Sigmoid colon (tissue), 7 donors: ENCODE measurements around the gene SPATA22. TPM values are rescaled to one million over a fixed set of nuclear protein-coding genes. Genes with fewer than 3 reads are reported as not detected.
"Not testable (repeated sequence)": the region's sequence is repeated elsewhere in the genome, so short reads cannot be mapped to it uniquely, and the experiment has no call there.

ENCODE experiments used
- DNase-seq: peaks from one replicate; pipeline ENCODE4 v3.0.0-alpha.2; 2019
- H3K27ac ChIP-seq, 4 donors: fragments of 200-600 bp; sonication (generic); one replicate each; pipeline ENCODE4 v1.5.1; 2016 to 2019; ENCODE audit warnings: mild to moderate bottlenecking in 1 of 4
- H3K27me3 ChIP-seq, 3 donors: fragments of 200-600 bp; sonication (generic); one replicate each; pipeline ENCODE4 v1.5.1; 2019; ENCODE audit warnings: mild to moderate bottlenecking in 1 of 3
- H3K36me3 ChIP-seq, 4 donors: fragments of 200-600 bp; sonication (generic); one replicate each; pipeline ENCODE4 v1.5.1; 2016 to 2019
- H3K4me1 ChIP-seq, 4 donors: fragments of 200-600 bp; sonication (generic); one replicate each; pipeline ENCODE4 v1.5.1; 2017 to 2019
- H3K4me3 ChIP-seq, 4 donors: fragments of 200-600 bp; sonication (generic); one replicate each; pipeline ENCODE4 v1.5.1; 2017 to 2019; ENCODE audit warnings: mild to moderate bottlenecking in 2 of 4, moderate library complexity in 1 of 4
- H3K9me3 ChIP-seq, 4 donors: fragments of 200-600 bp in 3 of 4; sonication (generic) in 3 of 4; one replicate each; pipeline versions ENCODE4 v1.5.1 to v1.6.1; 2013 to 2019
- EP300 ChIP-seq, 4 donors: sonication (generic); formaldehyde crosslinking; IDR thresholded peaks; one replicate each; pipeline ENCODE4 v1.6.1; 2017; ENCODE audit warnings: antibody characterized with exemption in 4 of 4
- POLR2A ChIP-seq, 2 donors: fragments of 450-650 bp; IDR thresholded peaks; one replicate each; pipeline ENCODE4 v1.6.1; 2016; ENCODE audit warnings: antibody characterized with exemption in 2 of 2, mild to moderate bottlenecking in 2 of 2, moderate library complexity in 2 of 2
- POLR2AphosphoS5 ChIP-seq, 4 donors: sonication (generic); formaldehyde crosslinking; IDR thresholded peaks; one replicate each; pipeline ENCODE4 v1.6.1; 2017; ENCODE audit warnings: antibody characterized with exemption in 4 of 4
- WGBS, 2 donors: extraction: QIAGEN DNeasy Blood & Tissue Kit; methylation state at CpG; one replicate each; pipeline ENCODE4 v1.1.7; 2013; 5-methylcytosine and 5-hydroxymethylcytosine counted together
- intact Hi-C: fragments of 100-400 bp; cut with DNase I; formaldehyde crosslinking; loops from one replicate; pipeline ENCODE4 v1.15.1; 2023
- polyA plus RNA-seq, 3 donors: library from polyadenylated mRNA; stranded (reverse); fragments of 200-250 nt; gene quantifications; one replicate each; pipeline ENCODE4 v1.2.3, GENCODE V29; 2013
- total RNA-seq, 4 donors: library from RNA; depleted of rRNA; stranded (reverse); fragments of >200 nt; gene quantifications; one replicate each; pipeline ENCODE4 v1.1.0, GENCODE V29; 2016
- TF ChIP-seq, protein P1 (sequence below), 4 experiments: fragments of 450-650 bp in 3 of 4; fragments of 200-600 bp in 1 of 4; IDR thresholded peaks; one replicate each; pipeline ENCODE4 v1.5.1; 2016 to 2019; ENCODE audit warnings: antibody characterized with exemption in 4 of 4, mild to moderate bottlenecking in 3 of 4, moderate library complexity in 2 of 4
- donor health status: healthy with polysubstance abuse.
- donor health status: Bipolar disorder and iron deficiency.
- donor health status: healthy.

SPATA22 gene
- total and polyA plus RNA-seq, 7 donors, result 0.06 to 0.55 (median 0.36) TPM; not detected in 4

DNA sequence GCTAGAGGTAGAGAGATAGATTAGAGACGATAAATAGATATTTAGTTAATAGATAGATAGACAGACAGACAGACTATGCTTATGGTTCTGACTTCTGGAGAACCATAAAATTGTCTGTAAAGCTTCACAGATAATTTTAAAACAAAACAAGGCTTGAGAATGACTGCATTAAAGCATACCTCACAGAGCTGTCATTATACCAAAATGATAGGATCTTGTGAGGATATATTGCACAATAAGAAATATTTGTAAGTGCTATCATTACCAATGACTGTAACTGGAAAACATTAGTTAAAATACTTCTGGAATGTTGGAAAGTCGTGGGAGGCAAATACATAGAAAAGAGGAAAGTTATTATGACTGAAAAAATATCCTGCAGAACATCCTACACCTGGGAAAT, 69.8 kb downstream of the SPATA22 start:
- Histone ChIP-seq H3K36me3 (no peaks in the 10 kb centered on the region), H3K9me3 (no peaks in the 10 kb centered on the region), H3K4me3 (no peak overlapping the region), H3K4me1 (no peaks in the 10 kb centered on the region), H3K27me3 (no peaks in the 10 kb centered on the region), H3K27ac (no peak overlapping the region)
- intact Hi-C loops, result no loop called here
- 51 to 61% methylated on average over 2 of the region's 2 CpGs for WGBS, 2 donors
- no peak for DNase-seq
- TF ChIP-seq, protein P1, sequence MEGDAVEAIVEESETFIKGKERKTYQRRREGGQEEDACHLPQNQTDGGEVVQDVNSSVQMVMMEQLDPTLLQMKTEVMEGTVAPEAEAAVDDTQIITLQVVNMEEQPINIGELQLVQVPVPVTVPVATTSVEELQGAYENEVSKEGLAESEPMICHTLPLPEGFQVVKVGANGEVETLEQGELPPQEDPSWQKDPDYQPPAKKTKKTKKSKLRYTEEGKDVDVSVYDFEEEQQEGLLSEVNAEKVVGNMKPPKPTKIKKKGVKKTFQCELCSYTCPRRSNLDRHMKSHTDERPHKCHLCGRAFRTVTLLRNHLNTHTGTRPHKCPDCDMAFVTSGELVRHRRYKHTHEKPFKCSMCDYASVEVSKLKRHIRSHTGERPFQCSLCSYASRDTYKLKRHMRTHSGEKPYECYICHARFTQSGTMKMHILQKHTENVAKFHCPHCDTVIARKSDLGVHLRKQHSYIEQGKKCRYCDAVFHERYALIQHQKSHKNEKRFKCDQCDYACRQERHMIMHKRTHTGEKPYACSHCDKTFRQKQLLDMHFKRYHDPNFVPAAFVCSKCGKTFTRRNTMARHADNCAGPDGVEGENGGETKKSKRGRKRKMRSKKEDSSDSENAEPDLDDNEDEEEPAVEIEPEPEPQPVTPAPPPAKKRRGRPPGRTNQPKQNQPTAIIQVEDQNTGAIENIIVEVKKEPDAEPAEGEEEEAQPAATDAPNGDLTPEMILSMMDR (IDR thresholded peaks at IDR 0.05), result no peak
- TF ChIP-seq POLR2AphosphoS5 (IDR thresholded peaks at IDR 0.05) (no peak), POLR2A (IDR thresholded peaks at IDR 0.05) (no peak), EP300 (IDR thresholded peaks at IDR 0.05) (no peak)

DNA sequence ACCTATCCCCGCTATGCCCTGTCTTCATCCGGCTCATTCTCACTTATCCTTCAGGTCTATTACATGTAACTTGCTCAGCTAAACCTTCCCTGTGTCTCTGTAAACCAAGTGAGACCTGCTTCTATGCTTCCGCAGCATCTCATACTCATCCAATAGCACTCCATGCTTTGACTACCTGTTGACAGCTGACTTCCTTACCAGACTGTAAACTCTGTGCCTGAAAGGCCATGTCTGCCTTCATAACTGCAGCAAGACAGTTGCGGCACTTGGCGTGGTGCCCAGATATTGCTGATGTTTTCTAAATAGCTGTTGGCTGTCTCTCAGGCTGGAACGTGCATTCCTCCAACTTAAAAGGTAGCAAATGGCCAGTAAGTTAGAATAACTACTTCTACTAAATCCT, 71.6 kb downstream of the SPATA22 start:
- no peaks in the 10 kb centered on the region for H3K27me3 ChIP-seq
- intact Hi-C loops, result no loop called here
- no peaks in the 10 kb centered on the region for H3K4me1 ChIP-seq
- no peak overlapping the region for H3K27ac ChIP-seq
- H3K9me3 ChIP-seq, result no peaks in the 10 kb centered on the region
- no peak overlapping the region for H3K4me3 ChIP-seq
- H3K36me3 ChIP-seq, result no peaks in the 10 kb centered on the region
- no peak for DNase-seq
- WGBS, 2 donors, result 53 to 65% methylated on average over 6 of the region's 6 CpGs
- TF ChIP-seq EP300 (IDR thresholded peaks at IDR 0.05), result no peak
- TF ChIP-seq POLR2A (IDR thresholded peaks at IDR 0.05), result no peak
- TF ChIP-seq POLR2AphosphoS5 (IDR thresholded peaks at IDR 0.05), result no peak
- TF ChIP-seq, protein P1 (IDR thresholded peaks at IDR 0.05), result no peak

DNA sequence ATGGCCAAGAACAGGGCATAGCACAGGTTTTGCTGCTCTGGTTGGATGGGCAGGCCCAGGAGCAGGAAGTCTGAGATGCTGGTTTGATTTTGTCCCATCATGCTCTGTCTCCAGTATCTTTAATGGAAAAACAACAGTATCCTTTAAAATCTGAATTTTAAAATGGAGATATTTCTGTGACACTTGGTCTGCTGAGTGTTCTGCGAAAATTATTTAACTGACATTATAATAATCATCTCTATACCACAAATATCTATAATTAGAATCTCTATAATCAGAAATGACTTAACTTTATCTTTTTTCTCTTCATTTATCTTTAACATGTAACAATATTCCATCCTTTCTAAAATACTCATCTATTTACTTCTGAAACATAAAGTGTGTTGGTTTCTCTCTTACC, 73.3 kb downstream of the SPATA22 start, which contains the start of gene OR1E1:
TSS of gene OR1E1 (minus strand) at position 101 of the 400 bp plus-strand sequence. CDS start at position 101, 0 bp downstream.
- Histone ChIP-seq H3K27ac (no peak within 1 kb of the TSS), H3K27me3 (no peaks in the 10 kb centered on the region), H3K36me3 (no peaks in the 10 kb centered on the region), H3K9me3 (no peaks in the 10 kb centered on the region), H3K4me3 (no peak within 1 kb of the TSS), H3K4me1 (no peaks in the 10 kb centered on the region)
- TF ChIP-seq EP300 (IDR thresholded peaks at IDR 0.05) (no peak), POLR2AphosphoS5 (IDR thresholded peaks at IDR 0.05) (no peak), POLR2A (IDR thresholded peaks at IDR 0.05) (no peak)
- TF ChIP-seq, protein P1 (IDR thresholded peaks at IDR 0.05), result no peak
- DNase-seq, result no peak
- 81 to 89% methylated on average over 1 of the region's 1 CpG for WGBS, 2 donors
- intact Hi-C loops, result no loop called here

DNA sequence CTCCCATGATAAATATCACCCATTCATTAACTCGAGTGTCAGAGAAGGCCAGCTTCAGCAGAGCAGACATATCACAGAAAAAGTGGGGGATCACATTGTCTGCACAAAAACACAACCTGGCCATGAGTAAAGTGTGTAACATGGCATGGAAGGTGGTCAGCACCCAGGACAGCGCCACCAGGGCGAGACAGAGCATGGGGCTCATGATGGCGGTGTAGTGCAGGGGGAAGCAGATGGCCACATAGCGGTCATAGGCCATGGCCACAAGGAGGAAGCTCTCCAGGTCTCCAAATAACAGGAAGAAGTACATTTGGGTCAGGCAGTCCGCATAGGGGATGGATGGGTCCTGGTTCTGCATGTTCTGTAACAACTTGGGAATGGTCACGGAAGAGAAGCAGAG, 73.8 kb downstream of the SPATA22 start:
- WGBS, 2 donors, result 52 to 60% methylated on average over 7 of the region's 7 CpGs
- H3K27ac ChIP-seq, H3K36me3 ChIP-seq, H3K4me1 ChIP-seq, intact Hi-C loops, H3K9me3 ChIP-seq, H3K4me3 ChIP-seq, DNase-seq, H3K27me3 ChIP-seq: not testable (repeated sequence)

Other genes with a start within 250 kb of the SPATA22 start
- gene OR3A1, start 173.5 kb downstream of the SPATA22 start, total RNA-seq, result not detected
- not detected for gene OR3A1, start 173.5 kb downstream of the SPATA22 start, polyA plus RNA-seq
- gene OR3A2, start 85.5 kb downstream of the SPATA22 start, total RNA-seq, result under 1 TPM in 1 of 4 donors, not detected in 3; 0.27 TPM
- under 1 TPM in 1 of 3 donors, not detected in 2; 0.31 TPM for gene OR3A2, start 85.5 kb downstream of the SPATA22 start, polyA plus RNA-seq
- gene OR1E1, start 73.4 kb downstream of the SPATA22 start, total RNA-seq, result under 1 TPM in 1 of 4 donors, not detected in 3; 0.33 TPM
- not detected for gene OR1E1, start 73.4 kb downstream of the SPATA22 start, polyA plus RNA-seq
- gene OR3A3, start 60.4 kb downstream of the SPATA22 start, total RNA-seq, result not detected
- gene OR3A3, start 60.4 kb downstream of the SPATA22 start, polyA plus RNA-seq, result not detected
- not detected for gene OR1E2, start 38.0 kb downstream of the SPATA22 start, total RNA-seq
- not detected for gene OR1E2, start 38.0 kb downstream of the SPATA22 start, polyA plus RNA-seq
- 1 to 10 TPM in 3 of 4 donors, under 1 TPM in 1; 0.95 to 8.0 (median 2.9) TPM for gene ASPA, start 4.2 kb upstream of the SPATA22 start, total RNA-seq
- 1 to 10 TPM in 2 of 3 donors, under 1 TPM in 1; 0.69 to 1.8 (median 1.1) TPM for gene ASPA, start 4.2 kb upstream of the SPATA22 start, polyA plus RNA-seq
- gene TRPV3, start 86.0 kb upstream of the SPATA22 start, total RNA-seq, result 1 to 10 TPM in 1 of 4 donors, under 1 TPM in 3; 0.14 to 3.3 (median 0.26) TPM
- 1 to 10 TPM; 1.8 to 3.2 (median 3.1) TPM for gene TRPV3, start 86.0 kb upstream of the SPATA22 start, polyA plus RNA-seq
- 1 to 10 TPM; 3.5 to 8.0 (median 5.5) TPM for gene TRPV1, start 137.6 kb upstream of the SPATA22 start, total RNA-seq
- 1 to 10 TPM; 2.3 to 5.1 (median 3.0) TPM for gene TRPV1, start 137.6 kb upstream of the SPATA22 start, polyA plus RNA-seq
- gene SHPK, start 164.4 kb upstream of the SPATA22 start, total RNA-seq, result 1 to 10 TPM; 5.8 to 8.0 (median 7.0) TPM
- 10 to 100 TPM in 1 of 3 donors, 1 to 10 TPM in 2; 7.8 to 12.7 (median 7.9) TPM for gene SHPK, start 164.4 kb upstream of the SPATA22 start, polyA plus RNA-seq
- gene CTNS, start 164.9 kb upstream of the SPATA22 start, total RNA-seq, result 10 to 100 TPM; 13.3 to 26.0 (median 18.0) TPM
- 1 to 10 TPM; 1.8 to 10.0 (median 6.2) TPM for gene CTNS, start 164.9 kb upstream of the SPATA22 start, polyA plus RNA-seq
- gene TAX1BP3, start 196.8 kb upstream of the SPATA22 start, total RNA-seq, result 10 to 100 TPM; 58.1 to 92.0 (median 63.5) TPM
- 100 to 1,000 TPM; 144 to 363 (median 351) TPM for gene TAX1BP3, start 196.8 kb upstream of the SPATA22 start, polyA plus RNA-seq
- gene EMC6, start 197.0 kb upstream of the SPATA22 start, total RNA-seq, result 10 to 100 TPM in 3 of 4 donors, 1 to 10 TPM in 1; 4.4 to 21.7 (median 15.1) TPM
- gene EMC6, start 197.0 kb upstream of the SPATA22 start, polyA plus RNA-seq, result 10 to 100 TPM; 68.5 to 90.5 (median 83.0) TPM
- under 1 TPM; 0.27 to 0.83 (median 0.43) TPM for gene P2RX5, start 224.3 kb upstream of the SPATA22 start, total RNA-seq
- 10 to 100 TPM in 1 of 3 donors, not detected in 2; 55.3 TPM for gene P2RX5, start 224.3 kb upstream of the SPATA22 start, polyA plus RNA-seq